MM.1S (cell line): ENCODE data around the gene NUP210L.

Experiments used
- DNase-seq: peaks from one replicate; pipeline ENCODE4 v3.0.0-alpha.2; 2015
- H2AFZ ChIP-seq: fragments of 300-600 bp; sonication (generic); 2 replicates; pipeline ENCODE4 v1.6.0; 2016; ENCODE audit warnings: antibody characterized with exemption, low read length
- H3F3A ChIP-seq: fragments of 300-600 bp; sonication (generic); 2 replicates; pipeline ENCODE4 v1.6.1; 2016; ENCODE audit warnings: mild to moderate bottlenecking, antibody characterized with exemption, low read length, moderate library complexity, mixed read lengths; ENCODE audit not compliant: insufficient read depth
- H3K27ac ChIP-seq: fragments of 300-600 bp; sonication (generic); 2 replicates; pipeline ENCODE4 v1.5.1; 2016; ENCODE audit warnings: mild to moderate bottlenecking, low read length
- H3K27me3 ChIP-seq: fragments of 300-600 bp; sonication (generic); replicated peaks from 2 replicates; pipeline ENCODE4 v1.6.0; 2016; ENCODE audit warnings: low read length; ENCODE audit not compliant: insufficient read depth
- H3K36me3 ChIP-seq: fragments of 300-600 bp; sonication (generic); replicated peaks from 2 replicates; pipeline ENCODE4 v1.6.1; 2016; ENCODE audit warnings: mild to moderate bottlenecking, low read length, mixed read lengths; ENCODE audit not compliant: insufficient read depth
- H3K4me1 ChIP-seq: fragments of 300-600 bp; sonication (generic); 2 replicates; pipeline ENCODE4 v1.6.1; 2016; ENCODE audit warnings: low read length, mixed read lengths
- H3K4me2 ChIP-seq: fragments of 300-600 bp; sonication (generic); 2 replicates; pipeline ENCODE4 v1.6.0; 2016; ENCODE audit warnings: low read depth, low read length
- H3K4me3 ChIP-seq: fragments of 300-600 bp; sonication (generic); 2 replicates; pipeline ENCODE4 v1.5.1; 2016; ENCODE audit warnings: low read length, mixed read lengths
- H3K79me2 ChIP-seq: fragments of 300-600 bp; sonication (generic); 2 replicates; pipeline ENCODE4 v1.6.1; 2016; ENCODE audit warnings: mixed run types, low read length, mixed read lengths
- H3K9ac ChIP-seq: fragments of 300-600 bp; sonication (generic); 2 replicates; pipeline ENCODE4 v1.6.1; 2016; ENCODE audit warnings: low read length, mixed read lengths
- H3K9me2 ChIP-seq: fragments of 300-600 bp; sonication (generic); replicated peaks from 2 replicates; pipeline ENCODE4 v1.6.1; 2016; ENCODE audit warnings: mild to moderate bottlenecking, low read length, mixed read lengths; ENCODE audit not compliant: insufficient read depth
- H3K9me3 ChIP-seq: fragments of 300-600 bp; sonication (generic); replicated peaks from 2 replicates; pipeline ENCODE4 v1.6.1; 2016; ENCODE audit warnings: mild to moderate bottlenecking, low read length, mixed read lengths; ENCODE audit not compliant: insufficient read depth
- H4K20me1 ChIP-seq: fragments of 300-600 bp; sonication (generic); 2 replicates; pipeline ENCODE4 v1.6.1; 2016; ENCODE audit warnings: mild to moderate bottlenecking, low read length, moderate library complexity, mixed read lengths; ENCODE audit not compliant: insufficient read depth
- CTCF ChIP-seq: fragments of 300-600 bp; sonication (generic); IDR thresholded peaks from 2 replicates; pipeline ENCODE4 v1.5.1; 2016; ENCODE audit warnings: antibody characterized with exemption, low read length, mixed read lengths
- EZH2 ChIP-seq: fragments of 300-600 bp; sonication (generic); optimal IDR thresholded peaks from 2 replicates; pipeline ENCODE3; 2017; ENCODE audit warnings: low read depth, mild to moderate bottlenecking, antibody characterized with exemption, low read length, mixed read lengths
- EZH2phosphoT487 ChIP-seq: fragments of 300-600 bp; sonication (generic); IDR thresholded peaks from 2 replicates; pipeline ENCODE4 v1.6.1; 2018; ENCODE audit warnings: antibody characterized with exemption, low read length

Gene NUP210L

GRCh38 chr1:153968972-153969371 lies 185.9 kb downstream of the NUP210L start:
- H3K4me3 ChIP-seq = no peak overlapping the region
- no peak for DNase-seq
- H3K9ac ChIP-seq = no peak overlapping the region
- H3K9me2 ChIP-seq = no peaks in the 10 kb centered on the region
- H3K79me2 ChIP-seq = peaks cover 21% of the 10 kb centered on the region
- H2AFZ ChIP-seq = no peak overlapping the region
- H3K27ac ChIP-seq = no peak overlapping the region
- H3K4me1 ChIP-seq = peaks cover 20% of the 10 kb centered on the region
- no peaks in the 10 kb centered on the region for H4K20me1 ChIP-seq
- peaks cover 37% of the 10 kb centered on the region for H3F3A ChIP-seq
- no peak for TF ChIP-seq CTCF
- no peak for TF ChIP-seq EZH2phosphoT487
- no peak for TF ChIP-seq EZH2
- H3K36me3 ChIP-seq = peaks cover 2% of the 10 kb centered on the region; the same call in 1 of the 2 replicates
- H3K9me3 ChIP-seq = no peaks in the 10 kb centered on the region
- H3K27me3 ChIP-seq = no peaks in the 10 kb centered on the region
- peak overlapping the region; percentile 98; the same call in 1 of the 2 replicates for H3K4me2 ChIP-seq

GRCh38 chr1:153968408-153968807 lies 186.5 kb downstream of the NUP210L start:
- Histone ChIP-seq H3K36me3 (no peaks in the 10 kb centered on the region), H3K27me3 (no peaks in the 10 kb centered on the region), H2AFZ (peak overlapping the region; percentile 95), H3K9me3 (no peaks in the 10 kb centered on the region), H3K4me3 (peak overlapping the region; percentile 80), H4K20me1 (no peaks in the 10 kb centered on the region), H3K9ac (peak overlapping the region; percentile 84; the same call in 1 of the 2 replicates), H3K27ac (no peak overlapping the region), H3K4me1 (peaks cover 20% of the 10 kb centered on the region), H3F3A (peaks cover 37% of the 10 kb centered on the region), H3K4me2 (peak overlapping the region; percentile 98), H3K79me2 (peaks cover 21% of the 10 kb centered on the region), H3K9me2 (no peaks in the 10 kb centered on the region)
- DNase-seq = no peak
- no peak for TF ChIP-seq CTCF
- TF ChIP-seq EZH2 = no peak
- no peak for TF ChIP-seq EZH2phosphoT487

GRCh38 chr1:153968000-153968363 lies 186.9 kb downstream of the NUP210L start:
- Histone ChIP-seq H3K79me2 (peaks cover 23% of the 10 kb centered on the region), H2AFZ (peak overlapping the region; percentile 95), H4K20me1 (no peaks in the 10 kb centered on the region), H3K9me2 (no peaks in the 10 kb centered on the region), H3K9me3 (no peaks in the 10 kb centered on the region), H3K9ac (peak overlapping the region; percentile 84), H3F3A (peaks cover 35% of the 10 kb centered on the region), H3K27ac (peak overlapping the region; percentile 88; the same call in 1 of the 2 replicates), H3K27me3 (no peaks in the 10 kb centered on the region), H3K4me2 (peak overlapping the region; percentile 98), H3K4me3 (peak overlapping the region; percentile 80), H3K36me3 (no peaks in the 10 kb centered on the region), H3K4me1 (peaks cover 20% of the 10 kb centered on the region)
- no peak for DNase-seq
- TF ChIP-seq CTCF = no peak
- no peak for TF ChIP-seq EZH2phosphoT487
- TF ChIP-seq EZH2 = no peak
